Ishikawa (cell line): Measurements from ENCODE around the gene GALNT9.

ENCODE experiments used
- CEBPB ChIP-seq: IDR thresholded peaks from 2 replicates; pipeline ENCODE4 v1.6.1; 2012
- CREB1 ChIP-seq: IDR thresholded peaks from 2 replicates; pipeline ENCODE4 v1.6.1; 2012; ENCODE audit warnings: low read depth
- EGR1 ChIP-seq: IDR thresholded peaks from 2 replicates; pipeline ENCODE4 v1.6.1; 2012
- EP300 ChIP-seq: IDR thresholded peaks from 2 replicates; pipeline ENCODE4 v1.6.1; 2012; ENCODE audit warnings: borderline replicate concordance
- FOXM1 ChIP-seq: IDR thresholded peaks from 2 replicates; pipeline ENCODE4 v1.6.1; 2012; ENCODE audit warnings: low read depth, borderline replicate concordance
- MAX ChIP-seq: IDR thresholded peaks from 2 replicates; pipeline ENCODE4 v1.6.1; 2012
- NFIC ChIP-seq: IDR thresholded peaks from 2 replicates; pipeline ENCODE4 v1.6.1; 2012
- RAD21 ChIP-seq: IDR thresholded peaks from 2 replicates; pipeline ENCODE4 v1.6.1; 2012; ENCODE audit warnings: low read depth
- TAF1 ChIP-seq: IDR thresholded peaks from 2 replicates; pipeline ENCODE4 v1.6.1; 2012; ENCODE audit warnings: low read depth, mild to moderate bottlenecking
- TCF12 ChIP-seq: IDR thresholded peaks from 2 replicates; pipeline ENCODE4 v1.6.1; 2012; ENCODE audit warnings: low read depth
- TEAD4 ChIP-seq: IDR thresholded peaks from 2 replicates; pipeline ENCODE4 v1.6.1; 2012
- USF1 ChIP-seq: IDR thresholded peaks from 2 replicates; pipeline ENCODE4 v1.6.1; 2012
- YY1 ChIP-seq: IDR thresholded peaks from 2 replicates; pipeline ENCODE4 v1.6.1; 2012; ENCODE audit warnings: low read depth
- ZBTB7A ChIP-seq: IDR thresholded peaks from 2 replicates; pipeline ENCODE4 v1.6.1; 2012; ENCODE audit warnings: low read depth
- TF ChIP-seq, protein P1 (sequence below): IDR thresholded peaks from 2 replicates; pipeline ENCODE4 v1.6.1; 2012; ENCODE audit warnings: low read depth, mild to moderate bottlenecking

The GALNT9 gene

GRCh38 chr12:132161796-132162507 is 167.4 kb downstream of the GALNT9 start:
- TF ChIP-seq YY1 (no peak), FOXM1 (no peak), MAX (no peak), ZBTB7A (no peak), CREB1 (no peak), TCF12 (no peak), CEBPB (no peak), EP300 (no peak), TAF1 (no peak), RAD21 (no peak), NFIC (no peak), USF1 (no peak), EGR1 (no peak)
- TF ChIP-seq, protein P1, sequence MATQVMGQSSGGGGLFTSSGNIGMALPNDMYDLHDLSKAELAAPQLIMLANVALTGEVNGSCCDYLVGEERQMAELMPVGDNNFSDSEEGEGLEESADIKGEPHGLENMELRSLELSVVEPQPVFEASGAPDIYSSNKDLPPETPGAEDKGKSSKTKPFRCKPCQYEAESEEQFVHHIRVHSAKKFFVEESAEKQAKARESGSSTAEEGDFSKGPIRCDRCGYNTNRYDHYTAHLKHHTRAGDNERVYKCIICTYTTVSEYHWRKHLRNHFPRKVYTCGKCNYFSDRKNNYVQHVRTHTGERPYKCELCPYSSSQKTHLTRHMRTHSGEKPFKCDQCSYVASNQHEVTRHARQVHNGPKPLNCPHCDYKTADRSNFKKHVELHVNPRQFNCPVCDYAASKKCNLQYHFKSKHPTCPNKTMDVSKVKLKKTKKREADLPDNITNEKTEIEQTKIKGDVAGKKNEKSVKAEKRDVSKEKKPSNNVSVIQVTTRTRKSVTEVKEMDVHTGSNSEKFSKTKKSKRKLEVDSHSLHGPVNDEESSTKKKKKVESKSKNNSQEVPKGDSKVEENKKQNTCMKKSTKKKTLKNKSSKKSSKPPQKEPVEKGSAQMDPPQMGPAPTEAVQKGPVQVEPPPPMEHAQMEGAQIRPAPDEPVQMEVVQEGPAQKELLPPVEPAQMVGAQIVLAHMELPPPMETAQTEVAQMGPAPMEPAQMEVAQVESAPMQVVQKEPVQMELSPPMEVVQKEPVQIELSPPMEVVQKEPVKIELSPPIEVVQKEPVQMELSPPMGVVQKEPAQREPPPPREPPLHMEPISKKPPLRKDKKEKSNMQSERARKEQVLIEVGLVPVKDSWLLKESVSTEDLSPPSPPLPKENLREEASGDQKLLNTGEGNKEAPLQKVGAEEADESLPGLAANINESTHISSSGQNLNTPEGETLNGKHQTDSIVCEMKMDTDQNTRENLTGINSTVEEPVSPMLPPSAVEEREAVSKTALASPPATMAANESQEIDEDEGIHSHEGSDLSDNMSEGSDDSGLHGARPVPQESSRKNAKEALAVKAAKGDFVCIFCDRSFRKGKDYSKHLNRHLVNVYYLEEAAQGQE, result no peak

GRCh38 chr12:132161036-132161781 is 168.2 kb downstream of the GALNT9 start:
- TF ChIP-seq CEBPB (no peak), TCF12 (no peak), RAD21 (no peak), USF1 (no peak), YY1 (no peak), MAX (no peak), FOXM1 (no peak), NFIC (no peak), CREB1 (no peak), TAF1 (no peak), TEAD4 (no peak)
- TF ChIP-seq, protein P1, result no peak

DNA sequence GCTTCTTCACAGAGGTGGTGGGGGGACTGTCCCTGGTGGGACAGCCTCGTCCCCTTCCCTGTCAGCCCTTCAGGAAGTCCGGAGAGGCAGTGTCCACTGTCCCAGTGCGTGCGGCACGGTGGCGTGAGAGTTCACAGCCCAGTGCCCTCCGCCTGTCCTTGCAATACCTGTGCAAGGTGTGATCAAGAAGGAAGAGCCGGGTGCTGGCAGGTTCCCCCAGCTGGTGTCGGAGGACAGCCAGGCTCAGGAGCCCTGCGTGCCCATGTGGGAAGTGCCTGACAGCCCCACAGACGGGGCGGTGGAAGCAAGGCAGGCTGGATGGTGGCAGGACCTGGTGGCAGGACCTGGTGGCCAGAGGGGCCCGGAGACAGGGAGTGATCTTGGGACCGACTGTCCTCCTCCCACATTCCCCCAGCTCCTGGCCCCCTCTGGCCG is 168.8 kb downstream of the GALNT9 start:
- TF ChIP-seq, protein P1, result no peak
- TF ChIP-seq CEBPB, result no peak
- TF ChIP-seq EGR1, result no peak
- TF ChIP-seq NFIC, result no peak
- TF ChIP-seq ZBTB7A, result no peak
- no peak for TF ChIP-seq TAF1
- no peak for TF ChIP-seq TCF12
- TF ChIP-seq FOXM1, result no peak
- TF ChIP-seq RAD21, result no peak
- TF ChIP-seq YY1, result no peak
- TF ChIP-seq MAX, result no peak
- TF ChIP-seq TEAD4, result no peak
- no peak for TF ChIP-seq EP300
- TF ChIP-seq CREB1, result no peak

GRCh38 chr12:132160016-132160415 is 169.4 kb downstream of the GALNT9 start:
- no peak for TF ChIP-seq MAX
- no peak for TF ChIP-seq RAD21
- no peak for TF ChIP-seq USF1
- no peak for TF ChIP-seq CREB1
- TF ChIP-seq ZBTB7A, result no peak
- no peak for TF ChIP-seq FOXM1
- TF ChIP-seq EGR1, result no peak
- TF ChIP-seq TAF1, result no peak
- TF ChIP-seq CEBPB, result no peak
- TF ChIP-seq NFIC, result no peak
- no peak for TF ChIP-seq TCF12
- TF ChIP-seq TEAD4, result no peak
- TF ChIP-seq EP300, result no peak
- TF ChIP-seq YY1, result no peak
- TF ChIP-seq, protein P1, result no peak
